HG03060 (cell line): ENCODE results near the gene PDE7B.

Experiments used
- ATAC-seq: cut with Tn5 transposase; IDR thresholded peaks from one replicate; pipeline ENCODE4 v1.9.1; 2021; ENCODE audit warnings: low read depth, moderate number of reproducible peaks; ENCODE audit not compliant: unreplicated experiment

PDE7B gene

DNA sequence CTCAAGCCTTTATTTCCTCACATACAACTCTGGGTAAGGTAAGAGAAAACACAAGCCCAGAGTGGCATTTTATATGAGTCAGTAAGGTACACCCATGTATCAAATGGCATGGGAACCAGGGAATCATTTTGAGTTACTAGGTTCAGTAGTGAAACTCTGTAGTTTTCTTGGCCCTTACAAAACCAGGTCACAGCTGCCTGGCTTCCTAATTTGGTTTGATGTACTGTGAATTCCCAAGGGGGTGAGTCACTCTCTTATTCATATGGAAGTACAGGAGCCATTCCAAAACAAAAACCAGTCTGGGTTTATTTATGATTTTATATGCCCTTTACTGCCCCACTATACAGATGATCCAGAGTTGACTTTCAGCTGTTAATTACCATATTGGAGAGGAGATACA lies 70.7 kb downstream of the PDE7B start:
- ATAC-seq = no peak

GRCh38 chr6:135922746-135923145 lies 71.2 kb downstream of the PDE7B start:
- ATAC-seq = no peak

GRCh38 chr6:135932651-135933050 lies 81.2 kb downstream of the PDE7B start:
- ATAC-seq = no peak

DNA sequence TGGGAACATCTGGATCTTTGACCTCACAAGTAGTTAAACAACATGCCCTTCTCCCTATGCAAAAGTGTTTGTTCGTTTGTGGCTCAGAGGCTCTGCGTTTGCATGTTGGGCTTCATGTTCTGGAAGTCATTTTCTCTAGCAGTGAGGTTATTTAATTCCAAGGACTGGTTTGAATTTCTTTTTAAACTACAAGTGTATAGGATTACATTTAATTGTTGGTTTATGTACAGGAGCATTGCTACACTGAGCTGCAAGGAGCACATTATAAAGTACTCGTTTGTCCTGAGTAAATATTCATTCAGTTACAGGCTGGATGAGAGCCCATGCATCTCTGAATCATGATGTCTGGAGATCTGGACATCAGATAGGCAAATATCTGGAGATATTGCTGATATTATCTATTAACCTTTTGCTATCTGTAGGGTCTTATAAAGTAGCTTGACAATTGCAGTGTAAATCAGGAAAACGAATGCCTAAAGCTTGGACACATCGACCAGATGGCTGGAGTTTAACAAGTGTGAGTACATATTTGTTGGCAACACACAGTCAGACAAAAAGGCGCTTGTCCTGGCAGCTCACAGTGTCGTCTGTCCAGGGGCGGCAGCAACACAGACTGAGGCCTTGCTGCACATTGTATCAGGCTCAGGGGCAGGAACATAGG lies 84.6 kb downstream of the PDE7B start:
- no peak for ATAC-seq

GRCh38 chr6:135936606-135937005 lies 85.1 kb downstream of the PDE7B start:
- no peak for ATAC-seq

DNA sequence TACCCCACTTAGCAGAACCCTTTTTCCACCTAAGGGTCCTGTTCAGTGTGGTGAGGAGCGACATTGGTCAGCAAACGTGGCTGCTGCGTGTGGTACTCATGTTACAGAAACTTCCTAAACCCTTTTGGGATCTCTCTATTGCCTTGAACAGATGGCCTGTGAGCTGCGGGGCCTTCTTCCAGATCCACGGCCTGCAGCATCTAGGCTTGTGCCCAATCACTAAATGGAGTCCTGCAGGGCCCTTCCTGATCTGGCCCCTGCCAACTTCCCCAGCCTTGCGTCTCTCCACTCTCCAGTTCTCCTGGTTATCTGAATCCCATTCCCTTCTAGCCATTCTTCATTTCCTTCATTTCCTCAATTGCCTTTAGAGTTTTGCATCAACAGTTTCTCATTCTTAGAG lies 85.6 kb downstream of the PDE7B start:
- no peak for ATAC-seq

DNA sequence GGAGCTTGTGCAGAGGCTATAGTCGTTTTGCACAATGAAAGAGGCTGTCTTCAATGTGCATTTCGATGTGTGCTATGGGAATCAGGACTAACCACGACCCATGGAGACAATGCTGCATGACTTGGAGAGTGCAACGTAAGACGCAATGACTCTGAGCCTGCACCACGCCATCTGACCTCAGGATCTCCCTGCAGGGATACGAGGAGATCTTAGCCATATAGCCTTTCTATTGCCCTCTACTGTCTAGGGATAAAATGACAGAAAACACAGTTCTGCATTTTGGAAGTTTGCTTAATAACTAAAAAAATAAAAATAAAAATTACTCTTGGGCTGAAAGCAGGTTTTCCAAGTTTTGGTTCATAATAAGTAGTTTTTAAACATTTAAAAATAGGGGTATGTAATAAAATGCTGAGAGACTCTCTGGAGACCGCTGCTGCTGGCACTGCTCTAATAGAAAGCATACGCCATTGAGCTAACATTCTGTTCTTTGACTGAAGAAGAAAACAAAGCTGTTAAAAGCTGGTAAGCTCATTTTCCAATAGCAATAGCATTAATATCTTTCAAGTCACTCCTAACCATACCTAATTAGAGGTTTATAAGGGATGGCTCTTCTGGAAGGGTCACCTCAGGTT lies 87.2 kb downstream of the PDE7B start:
- no peak for ATAC-seq

DNA sequence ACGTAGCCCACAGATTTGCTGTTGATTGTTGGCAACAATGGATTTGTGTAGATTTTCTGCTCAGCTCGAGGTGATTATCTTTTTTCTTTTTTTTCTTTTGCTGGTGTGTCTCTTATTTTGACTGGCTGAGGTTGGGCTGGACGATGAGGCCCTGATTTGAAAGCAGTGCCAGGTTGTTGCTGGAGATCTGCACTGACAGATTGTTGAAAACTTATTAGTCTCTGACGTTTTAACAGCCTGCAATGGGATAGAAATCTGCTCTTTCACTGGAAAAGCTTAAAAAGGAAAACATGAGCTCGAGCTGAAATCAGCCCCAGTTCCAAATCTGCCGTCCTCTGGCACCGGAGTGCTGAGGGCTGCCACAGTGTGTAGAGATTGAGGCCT lies 87.7 kb downstream of the PDE7B start:
- ATAC-seq = no peak

- no peak for ATAC-seq
These were observed 89.2 kb downstream of the PDE7B start for GRCh38 chr6:135940616-135941167.

GRCh38 chr6:135941275-135942025 lies 89.9 kb downstream of the PDE7B start:
- no peak for ATAC-seq

DNA sequence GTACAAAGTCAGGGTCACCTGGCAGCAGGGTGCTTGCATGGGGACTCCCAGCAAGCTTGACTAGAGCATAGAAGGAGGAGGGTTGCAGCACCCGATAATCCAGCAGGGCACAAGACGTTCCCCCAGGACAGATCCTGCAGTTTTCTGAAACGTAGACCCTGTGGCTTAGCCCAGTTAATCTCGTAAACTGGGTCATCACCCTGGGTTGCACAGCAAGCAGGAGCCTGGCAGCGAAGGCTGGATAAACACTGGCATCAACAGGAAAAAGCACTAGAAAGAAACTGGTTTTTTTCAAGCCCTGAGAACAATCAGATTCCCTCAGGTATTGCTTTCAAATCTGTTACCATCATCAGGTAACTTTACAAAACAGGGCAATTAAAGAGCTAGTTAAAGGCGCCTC lies 92.6 kb downstream of the PDE7B start:
- ATAC-seq = no peak

DNA sequence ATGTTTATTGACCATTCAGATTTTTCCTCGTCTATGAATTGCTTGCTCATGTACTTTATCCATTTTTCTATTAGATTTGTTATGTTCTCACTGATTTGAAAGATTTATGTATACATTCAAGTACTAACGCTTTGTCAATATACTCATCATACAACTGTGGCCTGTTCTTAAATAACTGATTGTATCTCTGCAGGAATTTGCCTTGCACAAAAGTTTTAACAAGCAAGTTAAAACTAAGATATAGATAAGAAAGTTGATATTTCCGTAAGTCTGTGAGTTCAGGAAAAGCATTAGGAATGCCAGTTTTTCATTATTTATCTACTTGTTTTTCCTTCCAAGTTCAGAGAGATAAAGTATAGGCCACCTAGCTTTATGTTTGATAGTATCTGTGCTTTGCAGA lies 95.2 kb downstream of the PDE7B start:
- no peak for ATAC-seq

- no peak for ATAC-seq
These were observed 99.2 kb downstream of the PDE7B start for GRCh38 chr6:135950669-135951068.

GRCh38 chr6:135951169-135951568 lies 99.7 kb downstream of the PDE7B start:
- no peak for ATAC-seq

DNA sequence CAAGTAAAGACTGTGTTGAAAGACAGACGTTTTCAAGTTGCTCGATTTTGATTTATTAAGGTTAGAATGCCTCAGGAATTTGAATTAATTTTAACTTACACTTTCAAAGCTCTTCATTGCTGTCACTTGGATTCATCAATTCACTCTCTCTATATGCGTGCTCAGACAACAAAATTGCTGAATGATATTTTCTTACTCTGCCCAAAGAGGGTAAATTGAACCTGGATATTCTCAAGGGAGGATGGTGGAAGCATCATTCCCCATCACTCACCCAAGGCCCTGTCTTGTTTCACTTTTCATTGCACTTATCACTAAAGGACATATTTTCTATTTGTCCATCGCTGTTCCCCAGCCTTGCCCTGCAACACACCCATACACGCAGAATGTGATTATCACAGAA lies 102.3 kb downstream of the PDE7B start:
- ATAC-seq = no peak

GRCh38 chr6:135955099-135955498 lies 103.6 kb downstream of the PDE7B start:
- ATAC-seq = no peak

DNA sequence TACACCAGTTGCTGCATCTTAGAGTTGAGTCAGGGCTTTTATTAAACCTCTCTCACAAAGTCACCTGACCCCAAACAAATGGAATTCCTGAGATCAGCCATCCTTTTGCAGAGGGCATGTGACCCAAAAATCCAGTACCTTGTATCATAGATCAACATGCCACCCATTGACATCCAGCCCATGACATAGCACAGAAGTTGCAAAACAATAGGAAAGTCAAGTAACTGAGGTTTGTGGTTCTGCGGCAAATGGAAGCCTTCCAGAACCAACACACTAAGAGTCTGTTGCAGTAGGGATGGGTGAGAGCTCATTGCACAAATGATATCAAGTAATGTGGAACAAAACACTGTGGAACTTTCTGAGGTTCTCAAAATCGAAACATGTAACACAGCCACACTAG lies 111.2 kb downstream of the PDE7B start:
- no peak for ATAC-seq

DNA sequence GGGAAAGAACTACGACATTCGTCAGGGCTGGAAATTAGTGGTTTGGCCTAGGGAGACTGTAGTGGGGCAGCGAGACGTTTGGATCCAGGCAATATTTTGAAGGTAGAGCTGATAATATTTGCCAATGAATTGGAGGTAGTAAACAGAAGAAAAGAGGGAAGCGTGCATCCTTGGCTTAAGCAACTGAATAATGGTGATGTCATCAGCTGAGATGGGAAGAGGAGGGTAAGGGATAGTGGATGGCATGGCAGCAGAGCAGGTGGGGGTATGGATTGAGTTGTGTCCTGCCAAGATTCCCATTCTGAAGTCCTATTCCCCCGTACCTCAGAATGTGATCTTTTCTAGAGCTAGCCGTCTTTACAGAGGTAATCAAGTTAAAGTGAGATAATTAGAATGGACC lies 119.2 kb downstream of the PDE7B start:
- no peak for ATAC-seq

GRCh38 chr6:135971351-135971750 lies 119.8 kb downstream of the PDE7B start:
- no peak for ATAC-seq

DNA sequence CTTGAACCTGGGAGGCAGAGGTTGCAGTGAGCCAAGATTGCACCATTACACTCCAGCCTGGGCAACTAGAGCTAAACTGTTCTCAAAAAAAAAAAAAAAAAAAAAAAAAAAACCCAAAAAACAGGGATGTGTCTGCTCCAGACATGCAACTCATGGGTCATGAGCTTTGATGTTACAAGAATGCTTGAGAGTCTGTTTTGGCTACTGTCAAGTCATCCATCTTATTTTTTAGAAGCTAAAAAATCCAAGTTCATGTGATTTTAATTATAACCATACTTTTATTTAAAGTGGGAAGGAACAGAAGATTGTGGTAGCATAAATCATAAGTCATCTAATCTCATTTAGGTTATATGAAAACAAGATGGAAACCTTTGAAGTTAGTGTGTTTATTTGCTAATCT lies 120.6 kb downstream of the PDE7B start:
- no peak for ATAC-seq

GRCh38 chr6:135972586-135972985 lies 121.1 kb downstream of the PDE7B start:
- ATAC-seq = no peak

GRCh38 chr6:135974426-135974825 lies 122.9 kb downstream of the PDE7B start:
- no peak for ATAC-seq
